GM18870 (cell line): ENCODE measurements around the gene DACH1.

Experiments
- ATAC-seq: cut with Tn5 transposase; IDR thresholded peaks from one replicate; pipeline ENCODE4 v1.9.1; 2021; ENCODE audit warnings: moderate library complexity; ENCODE audit not compliant: unreplicated experiment

DACH1 gene

GRCh38 chr13:71499944-71500514, 367.0 kb downstream of the DACH1 start:
- no peak for ATAC-seq

- no peak for ATAC-seq
Observed at GRCh38 chr13:71499235-71499634, 367.8 kb downstream of the DACH1 start.

GRCh38 chr13:71493189-71493588, 373.8 kb downstream of the DACH1 start:
- no peak for ATAC-seq

GRCh38 chr13:71492346-71492871, 374.6 kb downstream of the DACH1 start:
- no peak for ATAC-seq

- ATAC-seq = no peak
Observed at GRCh38 chr13:71491010-71491409, 376.0 kb downstream of the DACH1 start.

GRCh38 chr13:71489041-71489440, 378.0 kb downstream of the DACH1 start:
- ATAC-seq = no peak

DNA sequence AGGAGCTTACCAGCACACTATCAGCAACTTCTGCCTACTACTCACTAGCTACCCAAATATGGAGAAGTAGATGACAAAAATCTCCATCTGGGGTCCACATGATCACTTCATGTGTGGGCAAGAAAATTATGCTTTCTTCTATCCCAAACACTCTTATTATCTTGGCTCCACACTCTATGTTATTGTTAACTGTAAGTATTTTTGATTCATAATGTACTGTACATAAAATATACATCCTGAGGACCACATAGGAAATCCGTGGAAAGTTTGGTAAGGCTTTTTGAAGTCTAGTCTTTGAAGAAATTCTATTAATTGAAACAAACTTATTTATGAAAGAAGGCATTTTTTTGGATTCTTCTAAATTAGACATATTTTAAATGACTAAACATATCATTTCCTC, 378.8 kb downstream of the DACH1 start:
- ATAC-seq = no peak

GRCh38 chr13:71485913-71486312, 381.1 kb downstream of the DACH1 start:
- ATAC-seq = no peak

DNA sequence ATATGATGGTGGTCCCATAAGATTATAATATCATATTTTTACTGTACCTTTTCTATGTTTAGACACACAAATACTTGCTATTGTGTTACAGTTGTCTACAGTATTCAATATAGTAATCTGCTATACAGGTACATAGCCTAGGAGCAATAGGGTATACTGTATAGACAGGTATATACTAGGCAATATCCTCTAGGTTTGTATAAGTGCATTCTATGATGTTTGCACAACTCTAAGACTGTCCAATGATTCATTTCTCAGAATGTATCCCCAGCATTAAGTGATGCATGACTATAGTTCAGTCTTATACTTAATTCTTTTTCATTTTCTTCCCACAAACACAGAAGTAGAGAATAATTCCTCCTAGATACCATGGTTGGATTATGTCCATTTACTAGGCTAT, 383.3 kb downstream of the DACH1 start:
- ATAC-seq = no peak

DNA sequence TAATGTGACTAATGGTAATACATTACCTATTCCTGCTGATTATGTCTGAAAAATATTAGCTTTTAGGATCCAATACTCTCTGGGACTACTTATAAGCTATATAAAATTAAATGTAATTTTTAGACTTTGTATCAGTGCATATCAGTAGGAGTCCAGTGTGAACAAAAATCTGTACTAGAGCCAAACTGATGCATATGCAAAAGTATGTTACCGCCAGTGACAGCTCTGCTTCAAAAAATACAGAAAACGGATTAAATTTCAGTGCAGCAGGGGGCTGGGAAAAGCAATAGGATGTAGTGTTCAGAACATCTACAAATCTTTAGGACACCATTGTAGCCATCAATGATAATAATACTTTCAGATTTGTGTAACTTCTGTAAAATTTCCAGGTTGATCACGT, 385.5 kb downstream of the DACH1 start:
- ATAC-seq = no peak

DNA sequence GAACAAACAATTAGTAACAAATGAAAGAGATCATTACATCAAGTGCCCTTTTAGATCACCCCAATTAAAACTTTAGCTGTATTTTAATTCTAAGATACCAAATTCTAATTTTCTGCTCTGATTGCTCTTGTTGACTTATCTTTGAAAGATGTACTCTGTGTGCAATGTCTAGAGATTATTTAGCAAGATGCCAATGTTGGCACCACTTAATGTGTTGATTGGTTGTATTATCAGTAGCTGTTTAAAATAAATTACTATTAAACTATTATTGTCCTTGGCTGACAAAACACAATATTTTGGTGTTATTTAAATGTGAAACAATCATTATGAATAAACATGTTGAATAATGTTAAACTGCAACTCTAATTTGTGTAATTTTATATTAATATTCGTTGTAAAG, 386.0 kb downstream of the DACH1 start:
- no peak for ATAC-seq

DNA sequence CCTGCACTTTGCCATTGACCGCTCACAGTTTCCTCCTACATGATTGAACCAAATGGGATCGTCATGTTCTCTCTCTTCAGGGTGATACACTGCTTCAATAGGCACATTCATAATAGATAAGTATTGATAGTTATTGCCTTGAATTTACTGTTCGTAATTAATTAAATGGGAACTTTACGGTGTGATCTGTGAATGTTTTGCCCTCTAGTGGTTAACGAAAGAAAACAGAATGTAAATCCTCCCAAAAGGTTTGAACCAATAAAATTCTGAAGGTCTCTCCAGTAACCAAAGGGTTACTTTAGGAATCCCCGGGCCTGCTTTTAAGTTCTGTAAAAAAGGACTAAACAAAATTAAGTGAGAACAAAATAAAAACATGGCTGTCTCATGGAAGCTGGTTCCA, 389.3 kb downstream of the DACH1 start:
- no peak for ATAC-seq

GRCh38 chr13:71474936-71475335, 392.1 kb downstream of the DACH1 start:
- ATAC-seq = no peak

DNA sequence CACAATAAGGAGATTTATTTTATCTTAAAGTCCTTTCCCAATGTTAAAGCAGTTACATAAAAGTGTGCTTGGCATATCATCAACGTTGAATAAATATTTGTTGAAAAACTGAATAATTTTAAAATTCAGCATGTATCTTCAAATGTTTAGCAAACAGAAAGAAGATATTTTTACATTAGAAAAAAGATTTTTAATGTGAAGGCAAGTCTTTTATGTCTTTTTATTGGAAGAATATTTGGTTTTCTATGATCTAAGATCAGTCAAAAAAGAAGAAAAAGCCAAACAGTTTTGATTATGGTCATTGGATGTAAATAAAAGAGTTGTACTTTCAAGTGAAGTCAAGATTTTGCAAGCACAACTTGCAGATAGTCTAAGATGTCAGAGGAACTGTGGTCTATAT, 397.4 kb downstream of the DACH1 start:
- no peak for ATAC-seq

DNA sequence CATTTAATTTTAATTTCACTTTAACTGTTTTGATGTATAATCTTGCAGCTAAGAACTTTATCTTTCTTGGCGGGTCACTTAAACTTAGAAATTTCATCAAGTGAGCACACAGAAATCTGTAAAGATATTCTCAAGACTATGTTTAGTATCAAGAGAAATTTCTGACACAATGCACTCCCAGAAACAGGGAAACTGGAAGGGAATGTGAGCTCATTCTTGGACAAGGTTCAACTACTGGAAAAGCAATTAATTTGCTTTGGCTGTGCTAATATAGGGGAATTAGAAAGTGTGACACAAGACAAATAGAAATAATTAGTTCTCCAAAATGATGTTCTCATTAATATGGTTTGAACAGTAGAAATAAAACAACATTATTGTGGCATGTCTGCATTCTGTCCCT, 402.3 kb downstream of the DACH1 start:
- no peak for ATAC-seq

DNA sequence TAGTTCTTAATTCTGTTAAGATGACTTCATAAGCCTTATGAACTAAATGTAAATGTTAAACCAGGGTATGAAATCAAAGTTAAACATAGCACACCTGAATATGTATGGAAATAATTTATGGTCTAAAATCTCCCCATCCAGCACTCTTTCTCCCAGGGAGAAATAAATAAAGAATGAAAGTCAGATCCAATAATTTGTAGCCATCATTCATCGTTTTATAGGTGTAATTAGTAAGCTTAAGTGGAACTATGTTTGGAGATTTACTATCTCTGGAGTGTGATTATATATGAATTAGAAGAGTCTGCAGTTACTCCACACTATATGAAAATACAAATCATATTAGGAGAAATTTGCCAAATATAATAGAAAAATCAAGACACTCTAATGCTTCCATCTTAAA, 405.1 kb downstream of the DACH1 start:
- no peak for ATAC-seq

DNA sequence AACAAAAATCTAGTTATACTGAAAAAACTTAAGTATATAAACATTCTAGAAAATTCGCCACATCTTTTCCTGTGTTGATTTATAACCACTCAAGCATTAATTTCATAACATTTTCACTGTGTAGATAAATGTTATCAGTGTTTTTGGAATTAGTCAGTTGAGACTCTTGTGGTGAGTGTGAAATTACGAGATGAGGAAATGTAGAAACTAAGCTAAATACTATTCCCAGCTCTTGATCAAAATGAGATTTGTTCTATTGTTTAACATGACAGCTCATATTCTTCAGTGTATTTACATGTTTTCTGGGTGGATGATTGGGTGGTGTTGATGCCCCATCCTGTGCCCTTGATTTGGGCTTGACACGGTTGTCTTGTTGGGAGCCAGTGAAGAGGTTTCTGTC, 406.8 kb downstream of the DACH1 start:
- peak; percentile 89 for ATAC-seq

- ATAC-seq = no peak
Observed at GRCh38 chr13:71459708-71460107, 407.3 kb downstream of the DACH1 start.

DNA sequence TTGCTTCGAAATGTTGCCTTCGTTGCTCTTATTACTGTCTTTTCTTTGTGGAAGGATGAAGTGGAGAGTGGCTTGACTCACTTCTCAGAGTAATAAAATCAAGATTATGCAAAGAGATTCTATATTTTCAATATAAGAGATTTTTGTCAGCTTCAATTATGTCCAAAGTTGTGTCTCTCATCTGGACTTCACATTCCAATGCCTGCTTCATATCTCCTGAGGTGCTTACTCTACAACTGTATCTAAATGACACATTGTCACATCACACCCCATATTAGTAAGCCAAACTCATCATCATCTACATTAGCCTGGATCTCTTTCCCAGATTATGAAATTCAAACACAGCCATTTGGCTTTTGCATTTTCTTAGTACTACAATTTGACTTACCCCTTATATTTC, 409.4 kb downstream of the DACH1 start:
- ATAC-seq = no peak

GRCh38 chr13:71456136-71456535, 410.9 kb downstream of the DACH1 start:
- ATAC-seq = no peak

DNA sequence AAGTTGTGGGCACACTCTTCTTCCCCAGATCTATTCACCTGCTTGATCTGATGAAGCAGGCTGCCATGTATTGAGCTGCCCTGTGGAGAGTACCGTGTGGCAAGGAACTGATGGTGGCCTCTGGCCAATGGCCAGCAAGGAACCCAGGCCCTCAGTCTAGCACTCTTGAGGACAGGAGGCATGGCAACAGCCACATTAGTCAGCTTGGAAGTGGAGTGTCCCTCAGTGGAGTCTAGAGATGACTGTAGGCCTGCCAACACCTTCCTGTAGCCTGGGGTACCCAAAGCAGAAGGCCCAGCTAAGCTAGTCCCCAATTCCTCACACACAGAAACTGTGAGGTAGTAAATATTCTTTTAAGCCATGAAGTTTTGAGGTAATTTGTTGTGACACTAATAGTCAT, 412.5 kb downstream of the DACH1 start:
- no peak for ATAC-seq

DNA sequence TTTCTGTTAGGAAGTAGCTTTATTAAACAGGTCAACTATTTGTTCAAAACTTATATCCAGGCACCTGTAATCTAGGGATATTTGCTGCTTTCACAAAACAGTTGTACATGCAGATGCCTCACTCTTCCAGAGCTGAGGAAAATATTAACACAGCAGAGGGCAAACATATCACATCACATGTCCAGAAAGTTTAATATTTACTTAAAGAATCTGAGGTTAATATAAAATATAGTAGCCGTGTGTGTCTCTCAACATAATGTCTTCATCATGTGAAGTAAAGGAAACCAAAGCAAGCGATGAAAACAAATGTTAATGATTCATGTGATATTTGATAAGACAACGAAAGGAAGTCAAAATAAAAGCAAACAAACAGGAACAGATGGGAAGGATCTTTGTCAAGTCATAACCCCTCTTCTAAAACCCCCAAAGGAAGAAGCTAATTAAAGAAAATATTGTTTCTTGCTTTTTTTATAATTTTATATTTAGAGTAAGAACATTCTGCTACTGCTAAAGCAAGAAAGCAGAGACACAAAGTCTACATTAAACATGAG, 418.8 kb downstream of the DACH1 start:
- no peak for ATAC-seq

- ATAC-seq = no peak
Observed at GRCh38 chr13:71437704-71438103, 429.3 kb downstream of the DACH1 start.
